PC-3 (cell line): Measurements from ENCODE around the gene ABHD16A. TPM values are rescaled to one million over a fixed set of nuclear protein-coding genes. Genes with fewer than 3 reads are reported as not detected.

ENCODE experiments used
- ATAC-seq: fragments of 200-7000 bp; cut with Tn5 transposase; 2 replicates; pipeline ENCODE4 v1.9.1; 2020; ENCODE audit warnings: mild to moderate bottlenecking, moderate library complexity
- BruUV-seq: library from RNA; stranded (reverse); fragments of 400-500 nt; replicated peaks from 2 replicates; lab custom pipeline; 2021; lab: Mats Ljungman, UMichigan
- CTCF ChIA-PET: fragments of 300-600 bp; sonication (Branson Sonifier 250); formaldehyde crosslinking; loops from one replicate; lab custom pipeline; 2022; ENCODE audit warnings: antibody characterized with exemption; lab: Charles Lee
- POLR2A ChIA-PET: fragments of 300-600 bp; sonication (Branson Sonifier 250); formaldehyde crosslinking; loops from one replicate; lab custom pipeline; 2022; ENCODE audit warnings: antibody characterized with exemption; ENCODE audit not compliant: unreplicated experiment; lab: Charles Lee
- DNase-seq: peaks from one replicate; pipeline ENCODE4 v3.0.0-alpha.2; 2015
- H2AFZ ChIP-seq: fragments of 300-600 bp; sonication (generic); 2 replicates; pipeline ENCODE4 v1.6.0; 2016; ENCODE audit warnings: antibody characterized with exemption, low read length
- H3F3A ChIP-seq: fragments of 300-600 bp; sonication (generic); one replicate; pipeline ENCODE4 v1.6.0; 2017; ENCODE audit warnings: antibody characterized with exemption, low read length, control low read depth, mild to moderate bottlenecking; ENCODE audit not compliant: unreplicated experiment
- H3K27ac ChIP-seq: fragments of 300-600 bp; sonication (generic); 2 replicates; pipeline ENCODE4 v1.5.1; 2016; ENCODE audit warnings: mild to moderate bottlenecking, low read length
- H3K27me3 ChIP-seq: fragments of 300-600 bp; sonication (generic); 2 replicates; pipeline ENCODE4 v1.6.1; 2016; ENCODE audit warnings: low read length, mixed read lengths
- H3K36me3 ChIP-seq: fragments of 300-600 bp; sonication (generic); 2 replicates; pipeline ENCODE4 v1.6.1; 2016; ENCODE audit warnings: low read depth, mixed run types, low read length, mixed read lengths
- H3K4me1 ChIP-seq: fragments of 300-600 bp; sonication (generic); 2 replicates; pipeline ENCODE4 v1.5.1; 2016; ENCODE audit warnings: low read length; ENCODE audit not compliant: insufficient read depth
- H3K4me2 ChIP-seq: fragments of 300-600 bp; sonication (generic); 2 replicates; pipeline ENCODE4 v1.6.0; 2016; ENCODE audit warnings: low read length
- H3K4me3 ChIP-seq: fragments of 300-600 bp; sonication (generic); 2 replicates; pipeline ENCODE4 v1.5.1; 2016; ENCODE audit warnings: mild to moderate bottlenecking, low read length, mixed read lengths
- H3K79me2 ChIP-seq: fragments of 300-600 bp; sonication (generic); 2 replicates; pipeline ENCODE4 v1.6.1; 2017; ENCODE audit warnings: low read length, mixed read lengths
- H3K9ac ChIP-seq: fragments of 300-600 bp; sonication (generic); 2 replicates; pipeline ENCODE4 v1.6.0; 2016; ENCODE audit warnings: mild to moderate bottlenecking, low read length
- H3K9me2 ChIP-seq: fragments of 300-600 bp; sonication (generic); replicated peaks from 2 replicates; pipeline ENCODE4 v1.6.1; 2016; ENCODE audit warnings: mixed run types, low read length, mixed read lengths
- H3K9me3 ChIP-seq: fragments of 300-600 bp; sonication (generic); 2 replicates; pipeline ENCODE4 v1.6.1; 2016; ENCODE audit warnings: low read length, mixed read lengths
- H4K20me1 ChIP-seq: fragments of 300-600 bp; sonication (generic); 2 replicates; pipeline ENCODE4 v1.6.1; 2016; ENCODE audit warnings: low read length, mixed read lengths
- CTCF ChIP-seq: fragments of 300-600 bp; sonication (generic); conservative IDR thresholded peaks from 2 replicates; pipeline ENCODE4 v1.5.1; 2017; ENCODE audit warnings: antibody characterized with exemption, low read depth, mild to moderate bottlenecking, low read length
- EZH2 ChIP-seq: fragments of 300-600 bp; sonication (generic); IDR thresholded peaks from one replicate; pipeline ENCODE4 v1.6.1; 2017; ENCODE audit warnings: antibody characterized with exemption, mild to moderate bottlenecking, low read length; ENCODE audit not compliant: unreplicated experiment
- EZH2phosphoT487 ChIP-seq: fragments of 300-600 bp; sonication (generic); IDR thresholded peaks from 2 replicates; pipeline ENCODE4 v1.6.1; 2018; ENCODE audit warnings: mild to moderate bottlenecking, antibody characterized with exemption, low read length, borderline replicate concordance
- intact Hi-C: fragments of 100-400 bp; cut with micrococcal nuclease; formaldehyde crosslinking; loops from 2 replicates; pipeline ENCODE4 v1.9.0; 2023
- total RNA-seq: library from RNA; depleted of rRNA; stranded (reverse); fragments of >200 nt; gene quantifications from 2 replicates; pipeline ENCODE4 v1.2.3, GENCODE V29; 2014

ABHD16A gene
- total RNA-seq, 1 experiment from 2014 or later: 52.0 TPM

GRCh38 chr6:31666337-31666965, 36.7 kb downstream of the ABHD16A start:
- peak overlapping the region; percentile 99 for H3K4me2 ChIP-seq
- no peaks in the 10 kb centered on the region for H3K9me3 ChIP-seq
- peak overlapping the region; percentile 40 for H3K27ac ChIP-seq
- ATAC-seq: no peak
- peak overlapping the region; percentile 96 for H3K9ac ChIP-seq
- TSS peak; percentile 44 for BruUV-seq
- H3K4me3 ChIP-seq: peak overlapping the region; percentile 92
- peaks cover 42% of the 10 kb centered on the region for H3K36me3 ChIP-seq
- H3K27me3 ChIP-seq: no peaks in the 10 kb centered on the region
- H3F3A ChIP-seq: no peaks in the 10 kb centered on the region
- H2AFZ ChIP-seq: peak overlapping the region; percentile 69
- no peak for DNase-seq
- H4K20me1 ChIP-seq: no peaks in the 10 kb centered on the region
- intact Hi-C loops: loop anchor here (5.0 kb wide), 1 partner anchor 119 kb away; the partner anchor contains the start of genes ATP6V1G2 and NFKBIL1
- ChIA-PET CTCF (interaction anchor here (0.6 kb wide), 1 partner anchor 75 kb away, joined by 5 read pairs; no protein-coding TSS in a partner anchor), POLR2A (interaction anchor here (0.7 kb wide), 1 partner anchor 55 kb away, joined by 6 read pairs; the partner anchor contains the start of gene LY6G6C)
- H3K4me1 ChIP-seq: peaks cover 22% of the 10 kb centered on the region
- TF ChIP-seq CTCF: no peak
- no peak for TF ChIP-seq EZH2phosphoT487
- no peak for TF ChIP-seq EZH2
- H3K9me2 ChIP-seq: no peaks in the 10 kb centered on the region
- H3K79me2 ChIP-seq: peaks cover 52% of the 10 kb centered on the region

- TF ChIP-seq EZH2 (no peak), EZH2phosphoT487 (no peak), CTCF (no peak)
- Histone ChIP-seq H3K36me3 (peaks cover 37% of the 10 kb centered on the region), H3K4me3 (peak within 1 kb of the TSS; percentile 92), H3K27me3 (no peaks in the 10 kb centered on the region), H2AFZ (peak within 1 kb of the TSS; percentile 75), H3K79me2 (peaks cover 52% of the 10 kb centered on the region), H3K9ac (peak within 1 kb of the TSS; percentile 96), H3K4me2 (peak within 1 kb of the TSS; percentile 99), H3K27ac (peak within 1 kb of the TSS; percentile 93), H4K20me1 (no peaks in the 10 kb centered on the region), H3F3A (no peaks in the 10 kb centered on the region), H3K4me1 (peaks cover 27% of the 10 kb centered on the region), H3K9me2 (no peaks in the 10 kb centered on the region), H3K9me3 (no peaks in the 10 kb centered on the region)
- intact Hi-C loops: loop anchor here (1.0 to 5.0 kb wide), 2 partner anchors 45 to 118 kb away; partner anchors contain the start of genes ATP6V1G2, NFKBIL1 and PRRC2A
- ATAC-seq (peak; percentile 80), DNase-seq (peak; percentile 97)
- BruUV-seq: no TSS peak
- POLR2A ChIA-PET: interaction anchor here (0.7 to 0.8 kb wide), 3 partner anchors 56 to 162 kb away, joined by 4 to 7 read pairs (median 6); partner anchors contain the start of genes HSPA1B and LY6G6C
- CTCF ChIA-PET: no interaction called here
Measured at GRCh38 chr6:31665501-31666336, 37.4 kb downstream of the ABHD16A start, which contains the start of gene CSNK2B. TSS of gene CSNK2B (plus strand) at chr6:31666080. CDS start at chr6:31666832, 752 bp downstream.
